Neuronal stem cell (in vitro differentiated cells): Measurements from ENCODE around the gene SPOCK1.

Experiments
- DNase-seq: peaks from one replicate; pipeline ENCODE4 v3.0.0-alpha.2; 2013; ENCODE audit warnings: low spot score
- H2AFZ ChIP-seq: one replicate; pipeline ENCODE4 v1.6.1; 2013; ENCODE audit warnings: mild to moderate bottlenecking, low read length, inconsistent platforms
- H2AK5ac ChIP-seq: 2 replicates; pipeline ENCODE4 v1.6.1; 2013; ENCODE audit warnings: low read depth, mild to moderate bottlenecking, inconsistent platforms, low read length, moderate library complexity, mixed read lengths
- H2BK120ac ChIP-seq: 2 replicates; pipeline ENCODE4 v1.6.1; 2013; ENCODE audit warnings: low read depth, mild to moderate bottlenecking, inconsistent platforms, low read length, moderate library complexity, mixed read lengths
- H2BK12ac ChIP-seq: one replicate; pipeline ENCODE4 v1.6.1; 2013; ENCODE audit warnings: low read length, inconsistent platforms
- H2BK15ac ChIP-seq: 2 replicates; pipeline ENCODE4 v1.6.1; 2013; ENCODE audit warnings: mild to moderate bottlenecking, low read length, inconsistent platforms, mixed read lengths
- H2BK5ac ChIP-seq: one replicate; pipeline ENCODE4 v1.6.1; 2013; ENCODE audit warnings: inconsistent platforms, mild to moderate bottlenecking, low read length, moderate library complexity
- H3K14ac ChIP-seq: one replicate; pipeline ENCODE4 v1.6.1; 2013; ENCODE audit warnings: low read length, inconsistent platforms
- H3K18ac ChIP-seq: 2 replicates; pipeline ENCODE4 v1.6.1; 2013; ENCODE audit warnings: low read length, inconsistent platforms
- H3K23ac ChIP-seq: 2 replicates; pipeline ENCODE4 v1.6.1; 2013; ENCODE audit warnings: low read depth, mild to moderate bottlenecking, mixed read lengths, low read length, inconsistent platforms; ENCODE audit not compliant: poor library complexity
- H3K27ac ChIP-seq: replicated peaks from 3 replicates; pipeline ENCODE4 v1.5.1; 2013; ENCODE audit warnings: low read length, inconsistent platforms
- H3K27me3 ChIP-seq, 3 experiments: 2 replicates each; pipeline ENCODE4 v1.6.1; 2013; ENCODE audit warnings: low read length in 3 of 3, mild to moderate bottlenecking in 2 of 3, inconsistent platforms in 1 of 3, low read depth in 1 of 3, mixed read lengths in 1 of 3, moderate library complexity in 1 of 3; ENCODE audit not compliant: control insufficient read depth in 3 of 3, insufficient read depth in 3 of 3
- H3K36me3 ChIP-seq, 2 donors: replicated peaks in 1 of 2; 2 replicates each; pipeline ENCODE4 v1.6.1; 2013; ENCODE audit warnings: low read length in 2 of 2; ENCODE audit not compliant: control insufficient read depth in 2 of 2, insufficient read depth in 2 of 2
- H3K4ac ChIP-seq: 2 replicates; pipeline ENCODE4 v1.6.1; 2013; ENCODE audit warnings: inconsistent platforms, mild to moderate bottlenecking, low read length, moderate library complexity
- H3K4me1 ChIP-seq, 2 donors: 1 replicate in 1 of 2; 2 replicates in 1 of 2; pipeline ENCODE4 v1.6.1; 2013; ENCODE audit warnings: low read length in 2 of 2, low read depth in 1 of 2; ENCODE audit not compliant: control insufficient read depth in 2 of 2, insufficient read depth in 1 of 2
- H3K4me2 ChIP-seq: one replicate; pipeline ENCODE4 v1.6.1; 2013; ENCODE audit warnings: mild to moderate bottlenecking, low read length, inconsistent platforms; ENCODE audit not compliant: insufficient read depth, poor library complexity, severe bottlenecking
- H3K4me3 ChIP-seq, 2 donors: 2 replicates each; pipeline ENCODE4 v1.5.1; 2013; ENCODE audit warnings: low read length in 2 of 2, mild to moderate bottlenecking in 2 of 2, inconsistent platforms in 1 of 2, moderate library complexity in 1 of 2
- H3K79me1 ChIP-seq: one replicate; pipeline ENCODE4 v1.6.1; 2013; ENCODE audit warnings: low read depth, mild to moderate bottlenecking, inconsistent platforms, low read length, moderate library complexity
- H3K9ac ChIP-seq: one replicate; pipeline ENCODE4 v1.6.1; 2013; ENCODE audit warnings: mild to moderate bottlenecking, low read depth, low read length, inconsistent platforms; ENCODE audit not compliant: poor library complexity
- H3K9me3 ChIP-seq, 2 donors: replicated peaks in 1 of 2; 2 replicates each; pipeline versions ENCODE3 to v1.6.1; 2013; ENCODE audit warnings: low read length in 2 of 2, mild to moderate bottlenecking in 2 of 2, inconsistent platforms in 1 of 2, low read depth in 1 of 2, mixed read lengths in 1 of 2, moderate library complexity in 1 of 2; ENCODE audit not compliant: control insufficient read depth in 2 of 2, insufficient read depth in 1 of 2
- H4K8ac ChIP-seq: one replicate; pipeline ENCODE4 v1.6.1; 2013; ENCODE audit warnings: low read depth, mild to moderate bottlenecking, inconsistent platforms, low read length, moderate library complexity
- H4K91ac ChIP-seq: one replicate; pipeline ENCODE4 v1.6.1; 2013; ENCODE audit warnings: low read length, low read depth, mild to moderate bottlenecking, inconsistent platforms; ENCODE audit not compliant: poor library complexity
- WGBS, 2 donors: extraction: QIAGEN DNeasy Blood & Tissue Kit; methylation state at CpG; one replicate each; pipeline ENCODE4 v1.1.7; 2013; ENCODE audit warnings: missing lambda C conversion rate in 2 of 2, mixed read lengths in 1 of 2; ENCODE audit not compliant: insufficient read length in 2 of 2, insufficient replicate concordance in 1 of 2; ENCODE audit errors: extremely low coverage in 2 of 2; 5-methylcytosine and 5-hydroxymethylcytosine counted together

The SPOCK1 gene

GRCh38 chr5:137296213-137296781, 202.8 kb downstream of the SPOCK1 start:
- no peak overlapping the region for H4K91ac ChIP-seq
- H3K18ac ChIP-seq: no peak overlapping the region
- H3K23ac ChIP-seq: no peak overlapping the region
- H3K4me1 ChIP-seq: peaks cover 11% of the 10 kb centered on the region in 2 donors
- peak overlapping the region; percentile 24 for H3K27ac ChIP-seq
- H3K36me3 ChIP-seq: no peaks in the 10 kb centered on the region
- no peak overlapping the region for H3K14ac ChIP-seq
- H2BK5ac ChIP-seq: no peak overlapping the region
- no peak overlapping the region for H3K4me3 ChIP-seq
- no peak overlapping the region for H3K4me2 ChIP-seq
- H3K9me3 ChIP-seq: no peaks in the 10 kb centered on the region
- H2BK15ac ChIP-seq: no peak overlapping the region
- H3K27me3 ChIP-seq: no peaks in the 10 kb centered on the region
- no peak overlapping the region for H2BK12ac ChIP-seq
- no peaks in the 10 kb centered on the region for H3K79me1 ChIP-seq
- H4K8ac ChIP-seq: no peak overlapping the region
- whole genome bisulfite sequencing, 2 donors: no CpG with 5 or more reads among the region's 12 CpGs
- peak; percentile 35 for DNase-seq
- no peak overlapping the region for H3K4ac ChIP-seq
- peak overlapping the region; percentile 80 for H2AFZ ChIP-seq
- no peak overlapping the region for H3K9ac ChIP-seq
- H2AK5ac ChIP-seq: no peak overlapping the region
- no peak overlapping the region for H2BK120ac ChIP-seq

GRCh38 chr5:137294604-137295003, 204.5 kb downstream of the SPOCK1 start:
- no CpG with 5 or more reads among the region's 1 CpG for WGBS, 2 donors
- Histone ChIP-seq H3K4ac (no peak overlapping the region), H3K27me3 (no peaks in the 10 kb centered on the region), H3K4me3 (no peak overlapping the region), H2AFZ (no peak overlapping the region), H3K18ac (no peak overlapping the region), H2BK12ac (no peak overlapping the region), H3K9me3 (no peaks in the 10 kb centered on the region), H4K8ac (no peak overlapping the region), H3K4me1 (peaks cover 11% of the 10 kb centered on the region in 2 donors), H3K14ac (no peak overlapping the region), H2BK120ac (no peak overlapping the region), H3K79me1 (no peaks in the 10 kb centered on the region), H3K36me3 (no peaks in the 10 kb centered on the region), H3K27ac (no peak overlapping the region), H3K9ac (no peak overlapping the region), H2AK5ac (no peak overlapping the region), H2BK15ac (no peak overlapping the region), H3K23ac (no peak overlapping the region), H2BK5ac (no peak overlapping the region), H4K91ac (no peak overlapping the region), H3K4me2 (no peak overlapping the region)
- no peak for DNase-seq

- DNase-seq: no peak
- Histone ChIP-seq H3K14ac (no peak overlapping the region), H3K79me1 (no peaks in the 10 kb centered on the region), H2BK12ac (no peak overlapping the region), H3K9me3 (no peaks in the 10 kb centered on the region), H4K91ac (no peak overlapping the region), H3K18ac (no peak overlapping the region), H3K4me3 (no peak overlapping the region), H3K4ac (no peak overlapping the region), H2BK120ac (no peak overlapping the region), H3K23ac (no peak overlapping the region), H2AK5ac (no peak overlapping the region), H3K27me3 (no peaks in the 10 kb centered on the region), H2BK5ac (no peak overlapping the region), H3K27ac (no peak overlapping the region), H3K9ac (no peak overlapping the region), H3K4me2 (no peak overlapping the region), H3K36me3 (no peaks in the 10 kb centered on the region), H2BK15ac (no peak overlapping the region), H2AFZ (no peak overlapping the region), H4K8ac (no peak overlapping the region), H3K4me1 (peaks cover 11 to 13% of the 10 kb centered on the region in 2 donors)
- no CpG with 5 or more reads among the region's 8 CpGs for WGBS, 2 donors
Observed at GRCh38 chr5:137292461-137293027, 206.6 kb downstream of the SPOCK1 start.

- no peak overlapping the region for H2BK12ac ChIP-seq
- DNase-seq: no peak
- H3K79me1 ChIP-seq: no peaks in the 10 kb centered on the region
- no peak overlapping the region for H4K91ac ChIP-seq
- H3K23ac ChIP-seq: no peak overlapping the region
- H3K4me3 ChIP-seq: no peak overlapping the region
- H2AK5ac ChIP-seq: no peak overlapping the region
- no peaks in the 10 kb centered on the region for H3K36me3 ChIP-seq
- H3K27ac ChIP-seq: no peak overlapping the region
- H3K4me1 ChIP-seq: peaks cover 7 to 9% of the 10 kb centered on the region in 2 donors
- no peak overlapping the region for H4K8ac ChIP-seq
- H2AFZ ChIP-seq: no peak overlapping the region
- no peak overlapping the region for H3K14ac ChIP-seq
- no peak overlapping the region for H3K18ac ChIP-seq
- H3K4ac ChIP-seq: no peak overlapping the region
- no CpG with 5 or more reads among the region's 2 CpGs for WGBS, 2 donors
- H2BK5ac ChIP-seq: no peak overlapping the region
- no peak overlapping the region for H2BK120ac ChIP-seq
- no peak overlapping the region for H3K4me2 ChIP-seq
- H3K27me3 ChIP-seq: no peaks in the 10 kb centered on the region
- H3K9ac ChIP-seq: no peak overlapping the region
- no peaks in the 10 kb centered on the region for H3K9me3 ChIP-seq
- no peak overlapping the region for H2BK15ac ChIP-seq
Observed at GRCh38 chr5:137291436-137291835, 207.7 kb downstream of the SPOCK1 start.
